SKM-1 (cell line): Measurements from ENCODE around the gene HMGN3.
"Not testable (repeated sequence)": the region's sequence is repeated elsewhere in the genome, so short reads cannot be mapped to it uniquely, and the experiment has no call there.

Experiments used
- DNase-seq: peaks from one replicate; lab custom pipeline; 2025; ENCODE audit not compliant: unreplicated experiment; lab: John Stamatoyannopoulos, UW

The HMGN3 gene

DNA sequence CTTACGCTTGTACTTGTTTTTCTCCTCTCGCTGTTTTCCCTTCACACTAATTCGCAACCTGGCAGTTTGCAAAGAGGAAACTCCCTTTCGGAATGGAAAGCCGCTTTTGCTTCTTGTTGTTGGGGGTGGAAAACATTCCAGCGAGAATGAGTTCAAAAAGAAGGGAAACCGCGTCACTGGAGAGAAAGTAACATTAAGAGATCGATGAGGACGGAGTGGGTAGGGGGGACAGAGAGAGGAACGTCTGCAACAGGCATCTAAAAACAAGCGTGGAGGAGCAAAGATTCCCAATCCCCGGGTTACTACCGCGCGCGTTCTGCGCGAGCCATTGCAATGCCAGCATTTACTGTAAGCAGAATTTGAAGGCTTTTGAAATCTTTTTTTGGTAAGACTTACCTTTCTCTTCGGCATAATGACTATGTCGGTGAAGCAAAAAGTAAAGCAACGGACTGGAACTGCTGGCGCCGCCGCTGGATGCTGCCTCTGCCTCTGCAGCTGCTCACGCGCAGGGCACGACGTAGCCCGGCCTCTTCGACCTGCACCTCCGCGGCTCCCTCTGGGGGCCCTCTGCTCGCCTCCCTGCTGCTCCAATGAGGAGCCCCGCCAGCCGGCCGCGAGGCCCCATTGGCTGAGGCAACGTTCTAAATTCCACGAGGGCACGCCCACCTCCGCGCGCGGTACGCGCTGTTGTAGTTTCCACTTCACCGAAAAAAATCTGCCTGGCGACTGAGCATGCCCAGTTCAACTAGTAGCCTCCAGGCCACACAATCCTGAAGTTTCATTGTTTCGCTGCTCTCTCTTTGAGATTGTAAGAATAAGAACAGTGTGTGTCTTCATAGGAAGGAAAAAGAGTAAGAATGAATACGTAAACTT lies at the start of gene HMGN3:
TSS of gene HMGN3 (minus strand) at position 533 of the 873 bp plus-strand sequence.
- peak; percentile 62 for DNase-seq

DNA sequence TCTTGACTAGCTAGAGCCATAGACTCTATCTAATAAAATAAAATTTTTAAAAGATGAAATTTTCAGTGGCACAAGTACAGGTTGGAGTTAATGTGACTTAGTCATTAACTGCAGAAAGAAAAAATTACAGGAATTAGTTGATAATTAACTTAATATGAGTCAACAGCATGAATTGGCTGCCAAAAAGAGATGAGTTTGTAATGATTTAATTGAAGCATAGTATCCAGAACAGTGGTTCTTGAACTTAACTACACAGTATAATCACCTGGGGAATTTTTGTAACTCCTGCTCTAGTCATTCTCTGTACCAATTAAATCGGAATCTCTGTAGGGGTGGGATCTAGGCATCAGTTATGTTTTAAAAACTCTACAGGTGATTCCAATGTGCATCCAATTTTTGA lies 46.3 kb upstream of the HMGN3 start:
- DNase-seq = no peak

DNA sequence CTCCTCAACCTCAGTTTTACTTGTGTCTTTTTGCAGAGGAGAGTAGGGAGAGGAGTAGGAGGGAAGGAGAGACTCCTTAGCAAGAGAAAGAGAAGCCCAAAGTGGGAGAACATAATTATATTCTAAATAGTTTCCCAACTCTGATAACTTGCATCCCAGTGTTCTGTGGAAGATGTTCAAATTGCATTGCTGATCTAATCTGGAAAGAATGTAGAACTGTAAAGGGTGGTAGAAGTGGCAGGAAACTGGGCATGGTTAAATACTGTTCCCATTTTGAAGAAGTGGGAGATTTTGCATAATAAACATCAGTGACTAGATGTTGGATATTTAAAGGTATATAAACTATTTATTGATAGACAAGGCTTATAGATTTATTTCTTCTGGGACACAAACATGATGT lies 42.6 kb upstream of the HMGN3 start:
- no peak for DNase-seq

DNA sequence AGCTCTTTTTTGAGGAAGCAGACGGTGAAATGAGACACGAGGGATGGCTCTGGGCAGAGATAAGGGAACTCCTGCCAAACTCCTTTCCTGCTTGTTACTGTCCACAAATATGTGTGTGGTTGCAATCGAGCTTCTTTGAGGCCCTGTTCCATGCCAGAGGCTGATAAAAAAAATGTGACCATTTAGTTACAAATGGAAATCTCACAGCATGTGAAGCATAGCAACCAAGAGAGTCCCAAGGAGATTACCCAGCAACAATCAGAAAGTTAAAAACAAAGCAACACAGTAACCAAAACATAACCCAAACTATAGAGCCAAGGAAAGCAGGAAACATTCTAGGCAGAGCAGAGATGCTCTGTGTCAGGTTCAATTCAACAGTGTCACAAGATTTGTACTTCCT lies 35.4 kb upstream of the HMGN3 start:
- peak; percentile 31 for DNase-seq

DNA sequence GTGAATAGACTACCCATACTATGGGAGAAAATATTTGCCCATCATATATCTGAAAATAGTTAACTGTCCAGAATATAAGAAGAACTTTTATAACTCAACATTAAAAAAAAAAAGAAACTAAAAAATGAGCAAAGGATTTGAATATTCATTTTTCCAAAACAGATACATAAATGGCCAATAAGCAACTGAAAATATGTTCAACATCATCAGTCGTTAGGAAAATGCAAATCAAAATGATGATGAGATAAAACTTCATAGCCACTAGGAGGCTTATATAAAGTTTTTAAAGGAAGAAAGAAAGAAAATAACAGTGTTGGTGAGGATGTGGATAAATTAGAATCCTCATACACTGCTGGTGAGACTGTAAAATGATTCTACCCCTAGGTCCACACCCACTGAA lies 32.6 kb upstream of the HMGN3 start:
- no peak for DNase-seq

DNA sequence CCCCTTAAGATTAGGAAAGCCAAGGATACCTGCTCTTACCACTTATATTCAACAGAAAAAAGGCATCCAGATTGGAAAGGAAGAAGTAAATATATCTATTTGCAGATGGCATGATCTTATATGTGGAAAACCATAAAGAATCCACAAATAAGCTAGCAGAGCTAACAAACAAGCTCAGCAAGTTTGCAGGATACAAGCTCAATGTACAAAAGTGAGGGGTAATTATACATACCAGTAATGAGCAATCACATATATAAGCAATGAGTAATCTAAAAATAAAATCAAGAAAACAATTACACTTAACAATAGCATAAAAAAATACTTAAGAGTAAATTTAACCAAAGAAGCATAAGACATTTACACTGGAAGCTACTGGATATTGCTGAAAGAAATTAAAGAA lies 31.6 kb upstream of the HMGN3 start:
- DNase-seq = no peak

DNA sequence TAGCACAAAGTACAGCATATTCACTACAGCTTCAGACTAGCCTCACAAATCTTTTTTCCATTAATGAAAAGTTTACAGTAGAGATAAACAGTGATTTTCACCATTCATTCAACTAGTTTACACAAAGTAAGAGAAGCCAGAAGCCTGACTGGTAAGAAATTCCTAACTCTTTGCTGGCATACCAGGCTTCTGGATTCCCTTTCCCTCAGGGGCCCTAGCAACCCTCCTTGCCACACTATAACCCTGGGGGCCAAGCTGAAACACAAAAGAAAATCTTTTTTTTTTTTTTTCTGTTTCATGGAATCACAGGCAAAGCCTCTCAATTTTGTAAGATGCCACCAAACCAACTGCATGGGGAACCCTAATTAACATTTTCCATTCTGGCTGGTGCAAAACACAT lies 28.9 kb upstream of the HMGN3 start:
- DNase-seq = no peak

DNA sequence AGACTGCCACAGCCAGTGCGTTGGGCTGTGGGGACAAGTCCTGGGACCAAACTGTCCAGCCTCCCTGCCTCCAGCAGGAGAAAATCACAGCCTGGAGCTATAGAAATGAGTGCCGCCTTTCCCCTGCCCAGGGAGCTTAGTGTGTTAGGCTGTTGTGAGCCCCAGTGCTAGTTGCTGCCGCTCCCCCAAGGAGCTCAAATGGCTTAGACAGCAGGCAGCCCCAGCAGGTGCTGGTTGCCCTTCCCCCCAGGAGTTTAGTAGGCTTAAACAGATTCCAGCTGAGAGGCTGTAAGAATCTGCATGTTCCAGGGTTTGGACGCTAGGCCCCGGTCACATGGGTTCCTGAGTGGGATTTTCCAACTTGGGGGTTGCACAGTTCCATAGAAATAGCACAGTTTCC lies 27.2 kb upstream of the HMGN3 start:
- no peak for DNase-seq

DNA sequence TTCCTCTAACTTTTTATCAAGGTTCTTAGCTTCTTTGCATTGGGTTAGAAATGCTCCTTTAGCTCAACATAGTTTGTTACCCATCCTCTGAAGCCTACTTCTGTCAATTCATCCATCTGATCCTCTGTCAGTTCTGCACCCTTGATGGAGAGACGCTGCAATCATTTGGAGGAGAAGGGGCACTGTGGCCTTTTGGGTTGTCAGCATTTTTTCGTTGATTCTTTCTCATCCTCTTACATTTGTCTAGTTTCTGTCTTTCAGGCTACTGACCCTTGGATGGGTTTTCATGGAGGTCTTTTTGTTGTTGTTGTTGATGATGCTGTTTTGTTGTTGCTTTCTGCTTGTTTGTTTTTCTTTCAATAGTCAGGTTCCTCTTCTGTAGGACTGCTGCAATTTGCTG lies 26.3 kb upstream of the HMGN3 start:
- no peak for DNase-seq

DNA sequence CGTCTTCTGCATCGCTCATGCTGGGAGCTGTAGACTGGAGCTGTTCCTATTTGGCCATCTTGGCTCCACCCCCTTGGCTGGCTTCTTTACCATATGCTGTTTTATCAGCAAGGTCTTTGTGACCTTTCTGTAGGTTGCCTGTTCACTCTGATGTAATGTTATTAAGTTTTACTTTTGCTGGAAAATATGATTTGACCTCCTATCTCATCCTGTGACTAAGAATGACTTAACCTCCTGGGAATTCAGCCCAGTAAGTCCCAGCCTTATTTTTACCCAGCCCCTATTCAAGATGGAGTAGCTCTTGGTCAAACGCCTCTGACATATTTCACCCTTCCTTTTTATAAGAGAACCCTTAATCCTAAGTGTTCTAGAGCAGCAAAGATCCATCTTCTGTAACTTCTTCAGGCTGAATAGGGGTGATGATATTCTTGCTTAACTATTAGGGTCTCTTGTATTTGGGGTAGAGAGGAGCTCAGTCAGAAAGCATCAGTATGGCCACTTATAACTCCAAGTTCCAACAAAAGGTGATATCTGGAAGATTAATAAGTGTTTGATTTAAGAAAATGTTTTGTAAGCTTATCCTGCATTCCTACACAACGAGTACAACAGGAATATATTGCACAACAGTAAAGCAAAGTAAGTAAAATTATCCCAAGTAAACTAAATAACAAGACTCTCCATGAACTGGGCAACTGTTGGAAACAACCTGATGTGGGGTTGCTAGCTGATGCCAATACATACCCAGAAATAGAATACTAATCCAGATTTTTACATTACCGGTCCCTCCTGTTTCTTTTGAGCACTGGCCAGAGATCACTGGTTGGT lies 23.1 kb upstream of the HMGN3 start:
- no peak for DNase-seq

DNA sequence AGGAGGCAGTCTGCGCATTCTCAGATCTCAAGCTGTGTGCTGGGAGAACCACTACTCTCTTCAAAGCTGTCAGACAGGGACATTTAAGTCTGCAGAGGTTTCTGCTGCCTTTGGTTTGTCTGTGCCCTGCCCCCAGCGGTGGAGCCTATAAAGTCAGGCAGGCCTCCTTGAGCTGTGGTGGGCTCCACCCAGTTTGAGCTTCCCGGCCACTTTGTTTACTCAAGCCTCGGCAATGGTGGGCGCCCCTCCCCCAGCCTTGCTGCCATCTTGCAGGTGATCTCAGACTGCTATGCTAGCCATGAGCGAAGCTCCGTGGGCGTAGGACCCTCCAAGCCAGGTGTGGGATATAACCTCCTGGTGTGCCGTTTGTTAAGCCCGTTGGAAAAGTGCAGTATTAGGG lies 22.3 kb upstream of the HMGN3 start:
- DNase-seq = not testable (repeated sequence)

DNA sequence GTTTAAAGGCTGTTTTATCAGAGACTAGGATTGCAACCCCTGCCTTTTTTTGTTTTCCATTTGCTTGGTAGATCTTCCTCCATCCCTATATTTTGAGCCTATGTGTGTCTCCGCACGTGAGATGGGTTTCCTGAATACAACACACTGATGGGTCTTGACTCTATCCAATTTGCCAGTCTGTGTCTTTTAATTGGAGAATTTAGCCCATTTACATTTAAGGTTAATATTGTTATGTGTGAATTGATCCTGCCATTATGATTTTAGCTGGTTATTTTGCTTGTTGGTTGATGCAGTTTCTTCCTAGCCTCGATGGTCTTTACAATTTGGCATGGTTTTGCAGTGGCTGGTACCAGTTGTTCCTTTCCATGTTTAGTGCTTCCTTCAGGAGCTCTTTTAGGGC lies 20.6 kb upstream of the HMGN3 start:
- not testable (repeated sequence) for DNase-seq

DNA sequence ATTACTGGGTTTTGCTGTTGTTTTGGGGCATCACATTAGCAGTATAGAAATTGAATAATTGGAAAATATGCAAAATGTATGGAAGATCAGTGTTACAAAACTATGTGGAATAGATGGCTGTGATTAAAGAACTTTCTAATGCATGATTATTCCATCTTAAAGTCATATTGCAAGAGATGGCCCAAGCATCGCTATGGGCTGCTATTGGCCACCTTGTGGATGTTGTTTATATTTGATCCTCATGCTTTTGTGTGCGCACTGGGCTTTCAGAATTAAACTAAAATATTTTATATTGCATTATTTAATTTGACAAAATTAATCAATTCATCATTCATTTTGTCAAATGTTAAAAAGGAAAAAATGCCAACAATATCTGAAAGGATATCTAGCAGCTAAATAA lies 16.1 kb upstream of the HMGN3 start:
- no peak for DNase-seq

DNA sequence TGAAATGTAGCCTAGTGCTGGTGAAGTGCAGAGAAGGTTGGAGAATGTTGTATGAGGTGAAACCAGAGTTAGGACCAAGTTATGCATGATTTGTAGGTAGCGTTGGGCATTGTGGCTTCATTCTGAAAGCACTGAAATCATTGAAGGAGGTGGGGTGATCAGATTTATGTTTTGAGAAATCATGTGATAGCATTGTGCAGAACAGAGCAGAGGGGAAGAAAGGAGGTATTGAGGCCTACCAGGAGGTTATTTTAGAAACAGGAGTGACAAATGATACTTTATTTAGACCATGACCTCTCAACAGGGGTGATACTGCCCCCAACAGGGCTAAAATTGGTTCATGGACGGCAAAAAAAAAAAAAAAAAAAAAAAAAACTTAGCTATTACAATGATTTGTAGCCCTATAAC lies 15.6 kb upstream of the HMGN3 start:
- no peak for DNase-seq

DNA sequence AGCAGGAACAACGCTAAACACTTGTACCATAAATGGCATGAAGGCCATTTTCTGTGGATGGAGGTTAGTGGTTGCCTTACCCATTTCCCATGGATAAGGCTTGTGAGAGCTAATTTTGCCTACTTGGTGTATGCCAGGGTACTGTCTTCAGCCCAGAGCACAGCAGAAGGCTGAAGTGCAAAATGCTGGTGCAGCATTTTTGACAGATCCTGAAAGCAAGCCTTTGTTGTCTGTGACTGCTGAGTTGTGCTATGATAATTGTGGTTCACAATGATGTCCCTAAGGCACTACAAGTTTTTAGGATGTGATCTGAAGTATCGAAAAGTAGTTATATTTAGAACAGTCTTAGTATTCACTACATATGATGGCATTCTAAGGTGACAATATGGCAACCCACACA lies 14.7 kb upstream of the HMGN3 start:
- DNase-seq = no peak

DNA sequence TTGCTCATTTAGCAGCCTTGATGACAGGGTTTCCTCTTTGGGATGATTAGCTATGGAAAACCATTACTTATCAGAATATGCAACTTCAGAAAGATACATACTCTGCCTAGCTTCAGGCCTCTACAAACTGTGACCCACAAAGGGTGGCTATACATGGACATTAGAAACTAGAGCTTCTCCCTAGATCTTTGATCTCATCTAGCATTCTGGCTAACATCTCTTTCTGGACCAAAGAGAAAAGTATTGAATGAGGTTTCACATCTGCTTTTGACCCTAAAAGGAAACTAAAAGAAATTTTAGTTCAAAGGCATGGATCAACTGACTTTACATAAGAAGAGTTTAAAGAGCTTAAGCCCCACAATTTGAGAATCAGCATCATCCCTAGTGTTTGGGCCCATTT lies 12.4 kb upstream of the HMGN3 start:
- no peak for DNase-seq

DNA sequence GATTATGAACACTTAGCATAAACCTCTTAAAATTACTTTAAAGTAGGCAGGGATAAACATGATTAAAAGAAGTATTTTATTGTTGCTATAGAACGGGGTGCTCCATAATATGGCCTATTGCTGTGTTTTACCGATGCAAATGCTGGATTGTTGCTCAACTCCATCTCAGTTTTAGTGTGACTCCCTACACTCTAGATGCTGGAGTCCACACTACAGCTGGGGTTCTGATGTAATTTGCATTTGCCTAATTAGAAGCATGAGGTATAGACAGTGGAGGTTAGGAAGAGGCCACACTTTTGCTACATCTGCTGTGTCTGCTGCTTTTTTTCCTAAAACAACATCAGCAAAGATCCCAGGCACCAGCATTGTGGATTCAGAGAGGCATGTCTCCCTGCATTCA lies 6.7 kb upstream of the HMGN3 start:
- no peak for DNase-seq

DNA sequence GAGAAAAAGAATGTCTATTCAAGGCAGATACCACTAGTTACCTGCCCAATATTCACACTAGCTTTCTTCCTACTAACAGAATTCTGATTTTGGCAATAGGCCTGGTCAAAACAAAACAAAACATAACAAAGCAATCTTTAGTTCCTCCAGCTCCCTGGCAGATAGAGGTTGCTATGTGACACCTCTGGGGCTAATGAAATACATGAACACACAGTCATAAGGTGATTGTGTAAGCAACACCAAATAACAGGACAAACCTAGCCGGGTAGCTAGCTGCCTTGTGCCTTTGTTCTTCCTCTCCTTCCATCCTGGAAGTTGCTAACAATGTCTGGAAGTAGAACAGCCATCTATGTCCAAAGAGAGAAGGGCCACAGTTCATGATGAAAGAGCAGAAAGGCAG lies 6.0 kb upstream of the HMGN3 start:
- DNase-seq = no peak

DNA sequence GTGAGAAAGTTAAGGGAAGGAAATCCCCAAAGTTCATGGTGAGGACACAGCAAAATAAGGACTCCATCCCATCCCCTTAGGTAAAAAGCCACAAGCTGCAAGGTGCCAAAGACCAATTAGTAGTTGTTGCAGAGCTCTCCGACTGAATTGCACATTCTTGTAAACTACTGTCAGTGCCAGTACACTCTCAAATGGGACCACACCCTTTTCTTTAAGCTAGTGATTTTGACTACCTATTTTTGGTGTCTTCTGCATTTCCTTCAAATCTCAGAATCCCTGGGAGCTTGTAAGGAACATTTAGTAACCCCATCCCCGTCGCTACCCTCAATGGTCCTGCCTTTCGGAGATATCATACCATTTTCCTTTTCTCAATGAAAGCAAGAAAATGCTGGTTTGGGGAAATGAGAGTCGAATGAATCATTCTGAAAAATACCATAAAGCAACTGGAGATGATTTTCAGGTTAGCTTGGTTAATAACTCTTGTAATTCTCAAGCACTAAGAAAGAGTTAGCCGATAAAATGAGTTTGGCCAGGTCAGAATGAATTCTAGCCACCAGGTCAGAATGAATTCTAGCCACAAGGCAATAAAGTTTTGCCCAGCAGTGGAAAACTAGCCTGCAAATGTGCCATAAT lies 5.2 kb upstream of the HMGN3 start:
- DNase-seq = no peak

DNA sequence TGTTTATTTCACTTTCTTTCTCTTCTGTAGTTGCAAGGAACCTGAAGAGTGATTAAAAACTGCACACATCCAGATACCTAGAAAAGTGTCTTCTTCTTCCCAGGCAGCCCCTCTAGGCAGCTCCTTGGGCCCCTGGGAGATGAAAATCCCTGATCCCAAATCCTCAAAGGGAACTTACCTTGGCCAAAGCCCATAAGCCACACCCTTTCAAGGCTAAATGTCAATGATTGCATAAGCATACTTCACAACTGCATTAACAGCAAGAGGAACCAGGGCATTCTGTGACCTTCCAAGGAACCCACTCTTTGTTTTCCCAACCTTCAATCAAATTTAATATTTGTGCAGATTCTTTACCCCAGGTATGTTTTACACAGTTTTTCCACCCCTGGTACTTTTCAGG lies 4.4 kb upstream of the HMGN3 start:
- DNase-seq = no peak

DNA sequence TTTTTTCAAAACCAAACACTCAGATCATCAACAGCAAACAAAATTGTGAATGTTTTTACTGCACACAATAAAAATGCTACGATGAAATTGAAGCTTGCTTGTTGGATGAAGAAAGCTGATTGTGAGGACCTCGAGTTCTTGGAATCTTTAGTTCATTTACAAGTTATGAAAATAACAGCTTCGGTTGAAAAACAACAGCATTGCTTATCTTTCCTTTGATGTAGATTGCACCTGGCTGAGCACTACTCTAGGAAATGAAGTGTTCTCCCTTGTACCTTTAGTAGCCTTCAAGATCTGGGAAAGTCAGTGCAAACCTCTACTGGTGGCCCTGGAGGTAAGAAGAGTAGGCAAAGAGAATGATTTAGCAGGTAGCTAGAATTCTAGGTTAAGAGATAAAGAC lies 2.2 kb upstream of the HMGN3 start:
- no peak for DNase-seq

DNA sequence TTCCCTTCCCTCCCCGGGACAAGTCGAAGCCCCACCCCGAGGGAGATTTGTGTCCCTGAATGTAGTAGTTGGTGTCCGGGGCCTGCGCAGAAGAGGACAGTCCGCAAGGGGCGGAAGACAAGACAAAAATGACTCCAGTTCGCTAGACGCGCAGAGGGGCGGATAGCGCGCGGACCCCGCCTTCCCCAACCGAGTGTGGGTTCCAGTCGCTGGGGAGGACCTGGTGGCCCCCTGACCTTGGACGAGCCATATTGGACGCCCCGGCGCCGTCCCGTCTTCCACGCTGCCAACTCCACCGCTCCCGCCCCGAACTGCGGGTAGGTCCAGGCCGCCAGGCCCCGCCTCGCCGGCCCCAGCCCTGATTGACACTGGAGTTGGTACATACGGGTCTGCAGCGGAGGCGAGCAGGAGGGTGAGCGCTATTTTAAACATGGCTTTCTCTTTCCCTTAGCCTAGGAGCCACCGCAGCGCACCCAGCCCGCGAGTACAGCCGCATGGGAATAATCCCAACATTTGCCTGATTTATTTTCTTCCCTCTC lies 802 bp downstream of the HMGN3 start:
- peak; percentile 64 for DNase-seq
